Neuronal stem cell (in vitro differentiated cells): ENCODE results near the gene ZFYVE28. TPM values are rescaled to one million over a fixed set of nuclear protein-coding genes. Genes with fewer than 3 reads are reported as not detected.
"Not testable (repeated sequence)": the region's sequence is repeated elsewhere in the genome, so short reads cannot be mapped to it uniquely, and the experiment has no call there.

Experiments used
- DNase-seq: peaks from one replicate; pipeline ENCODE4 v3.0.0-alpha.2; 2013; ENCODE audit warnings: low spot score
- H2AFZ ChIP-seq: one replicate; pipeline ENCODE4 v1.6.1; 2013; ENCODE audit warnings: mild to moderate bottlenecking, low read length, inconsistent platforms
- H2AK5ac ChIP-seq: 2 replicates; pipeline ENCODE4 v1.6.1; 2013; ENCODE audit warnings: low read depth, mild to moderate bottlenecking, inconsistent platforms, low read length, moderate library complexity, mixed read lengths
- H2BK120ac ChIP-seq: 2 replicates; pipeline ENCODE4 v1.6.1; 2013; ENCODE audit warnings: low read depth, mild to moderate bottlenecking, inconsistent platforms, low read length, moderate library complexity, mixed read lengths
- H2BK12ac ChIP-seq: one replicate; pipeline ENCODE4 v1.6.1; 2013; ENCODE audit warnings: low read length, inconsistent platforms
- H2BK15ac ChIP-seq: 2 replicates; pipeline ENCODE4 v1.6.1; 2013; ENCODE audit warnings: mild to moderate bottlenecking, low read length, inconsistent platforms, mixed read lengths
- H2BK5ac ChIP-seq: one replicate; pipeline ENCODE4 v1.6.1; 2013; ENCODE audit warnings: inconsistent platforms, mild to moderate bottlenecking, low read length, moderate library complexity
- H3K14ac ChIP-seq: one replicate; pipeline ENCODE4 v1.6.1; 2013; ENCODE audit warnings: low read length, inconsistent platforms
- H3K18ac ChIP-seq: 2 replicates; pipeline ENCODE4 v1.6.1; 2013; ENCODE audit warnings: low read length, inconsistent platforms
- H3K23ac ChIP-seq: 2 replicates; pipeline ENCODE4 v1.6.1; 2013; ENCODE audit warnings: low read depth, mild to moderate bottlenecking, mixed read lengths, low read length, inconsistent platforms; ENCODE audit not compliant: poor library complexity
- H3K27ac ChIP-seq: replicated peaks from 3 replicates; pipeline ENCODE4 v1.5.1; 2013; ENCODE audit warnings: low read length, inconsistent platforms
- H3K27me3 ChIP-seq, 3 experiments: 2 replicates each; pipeline ENCODE4 v1.6.1; 2013; ENCODE audit warnings: low read length in 3 of 3, mild to moderate bottlenecking in 2 of 3, inconsistent platforms in 1 of 3, low read depth in 1 of 3, mixed read lengths in 1 of 3, moderate library complexity in 1 of 3; ENCODE audit not compliant: control insufficient read depth in 3 of 3, insufficient read depth in 3 of 3
- H3K36me3 ChIP-seq, 2 donors: replicated peaks in 1 of 2; 2 replicates each; pipeline ENCODE4 v1.6.1; 2013; ENCODE audit warnings: low read length in 2 of 2; ENCODE audit not compliant: control insufficient read depth in 2 of 2, insufficient read depth in 2 of 2
- H3K4ac ChIP-seq: 2 replicates; pipeline ENCODE4 v1.6.1; 2013; ENCODE audit warnings: inconsistent platforms, mild to moderate bottlenecking, low read length, moderate library complexity
- H3K4me1 ChIP-seq, 2 donors: 1 replicate in 1 of 2; 2 replicates in 1 of 2; pipeline ENCODE4 v1.6.1; 2013; ENCODE audit warnings: low read length in 2 of 2, low read depth in 1 of 2; ENCODE audit not compliant: control insufficient read depth in 2 of 2, insufficient read depth in 1 of 2
- H3K4me2 ChIP-seq: one replicate; pipeline ENCODE4 v1.6.1; 2013; ENCODE audit warnings: mild to moderate bottlenecking, low read length, inconsistent platforms; ENCODE audit not compliant: insufficient read depth, poor library complexity, severe bottlenecking
- H3K4me3 ChIP-seq, 2 donors: 2 replicates each; pipeline ENCODE4 v1.5.1; 2013; ENCODE audit warnings: low read length in 2 of 2, mild to moderate bottlenecking in 2 of 2, inconsistent platforms in 1 of 2, moderate library complexity in 1 of 2
- H3K79me1 ChIP-seq: one replicate; pipeline ENCODE4 v1.6.1; 2013; ENCODE audit warnings: low read depth, mild to moderate bottlenecking, inconsistent platforms, low read length, moderate library complexity
- H3K9ac ChIP-seq: one replicate; pipeline ENCODE4 v1.6.1; 2013; ENCODE audit warnings: mild to moderate bottlenecking, low read depth, low read length, inconsistent platforms; ENCODE audit not compliant: poor library complexity
- H3K9me3 ChIP-seq, 2 donors: replicated peaks in 1 of 2; 2 replicates each; pipeline versions ENCODE3 to v1.6.1; 2013; ENCODE audit warnings: low read length in 2 of 2, mild to moderate bottlenecking in 2 of 2, inconsistent platforms in 1 of 2, low read depth in 1 of 2, mixed read lengths in 1 of 2, moderate library complexity in 1 of 2; ENCODE audit not compliant: control insufficient read depth in 2 of 2, insufficient read depth in 1 of 2
- H4K8ac ChIP-seq: one replicate; pipeline ENCODE4 v1.6.1; 2013; ENCODE audit warnings: low read depth, mild to moderate bottlenecking, inconsistent platforms, low read length, moderate library complexity
- H4K91ac ChIP-seq: one replicate; pipeline ENCODE4 v1.6.1; 2013; ENCODE audit warnings: low read length, low read depth, mild to moderate bottlenecking, inconsistent platforms; ENCODE audit not compliant: poor library complexity
- WGBS, 2 donors: extraction: QIAGEN DNeasy Blood & Tissue Kit; methylation state at CpG; one replicate each; pipeline ENCODE4 v1.1.7; 2013; ENCODE audit warnings: missing lambda C conversion rate in 2 of 2, mixed read lengths in 1 of 2; ENCODE audit not compliant: insufficient read length in 2 of 2, insufficient replicate concordance in 1 of 2; ENCODE audit errors: extremely low coverage in 2 of 2; 5-methylcytosine and 5-hydroxymethylcytosine counted together
- small RNA-seq: library from polyadenylated mRNA; stranded (forward); fragments of <200 nt; extraction: miRNeasy Mini kit (QIAGEN cat#:217004); gene quantifications from one replicate; pipeline ENCODE3, GENCODE V24; 2013; ENCODE audit not compliant: insufficient read depth

The ZFYVE28 gene

GRCh38 chr4:2221378-2221777 lies 197.1 kb downstream of the ZFYVE28 start:
- not testable (repeated sequence) for H3K4me2 ChIP-seq, H2AFZ ChIP-seq, H4K91ac ChIP-seq, H2BK120ac ChIP-seq, H4K8ac ChIP-seq, H3K27me3 ChIP-seq, H3K27ac ChIP-seq, H2BK15ac ChIP-seq, H3K18ac ChIP-seq, H3K14ac ChIP-seq, H3K23ac ChIP-seq, H3K4me3 ChIP-seq, H2BK5ac ChIP-seq, H3K9ac ChIP-seq, H3K9me3 ChIP-seq, H2BK12ac ChIP-seq, H3K79me1 ChIP-seq, H2AK5ac ChIP-seq, DNase-seq, H3K4ac ChIP-seq, H3K4me1 ChIP-seq, H3K36me3 ChIP-seq
- WGBS, 2 donors: no CpG with 5 or more reads among the region's 4 CpGs

- no peak overlapping the region for H2BK5ac ChIP-seq
- peak; percentile 70 for DNase-seq
- H2AK5ac ChIP-seq: no peak overlapping the region
- H2BK12ac ChIP-seq: no peak overlapping the region
- H3K9ac ChIP-seq: no peak overlapping the region
- peaks cover 2% of the 10 kb centered on the region for H3K79me1 ChIP-seq
- H3K27ac ChIP-seq: no peak overlapping the region
- no CpG with 5 or more reads among the region's 10 CpGs for WGBS, 2 donors
- H3K23ac ChIP-seq: no peak overlapping the region
- no peak overlapping the region for H4K8ac ChIP-seq
- no peak overlapping the region for H3K18ac ChIP-seq
- peaks cover 0 to 5% of the 10 kb centered on the region in 2 donors for H3K36me3 ChIP-seq
- H3K27me3 ChIP-seq: no peaks in the 10 kb centered on the region
- no peaks in the 10 kb centered on the region for H3K9me3 ChIP-seq
- no peak overlapping the region for H3K14ac ChIP-seq
- H4K91ac ChIP-seq: no peak overlapping the region
- no peak overlapping the region for H2BK120ac ChIP-seq
- peak overlapping the region; percentile 52 for H2AFZ ChIP-seq
- peaks cover 0 to 1% of the 10 kb centered on the region in 2 donors for H3K4me1 ChIP-seq
- H3K4me2 ChIP-seq: no peak overlapping the region
- no peak overlapping the region for H2BK15ac ChIP-seq
- H3K4me3 ChIP-seq: no peak overlapping the region
- no peak overlapping the region for H3K4ac ChIP-seq
These were observed 198.3 kb downstream of the ZFYVE28 start for GRCh38 chr4:2220016-2220630.

Small RNAs within 50 kb of the gene (small RNA-seq; reads per million reads assigned to genes)
- not detected for gene COX6B1P5
